Measurements from ENCODE around the gene ABCA4.
"Not testable (repeated sequence)": the region's sequence is repeated elsewhere in the genome, so short reads cannot be mapped to it uniquely, and the experiment has no call there.

The ABCA4 gene

DNA sequence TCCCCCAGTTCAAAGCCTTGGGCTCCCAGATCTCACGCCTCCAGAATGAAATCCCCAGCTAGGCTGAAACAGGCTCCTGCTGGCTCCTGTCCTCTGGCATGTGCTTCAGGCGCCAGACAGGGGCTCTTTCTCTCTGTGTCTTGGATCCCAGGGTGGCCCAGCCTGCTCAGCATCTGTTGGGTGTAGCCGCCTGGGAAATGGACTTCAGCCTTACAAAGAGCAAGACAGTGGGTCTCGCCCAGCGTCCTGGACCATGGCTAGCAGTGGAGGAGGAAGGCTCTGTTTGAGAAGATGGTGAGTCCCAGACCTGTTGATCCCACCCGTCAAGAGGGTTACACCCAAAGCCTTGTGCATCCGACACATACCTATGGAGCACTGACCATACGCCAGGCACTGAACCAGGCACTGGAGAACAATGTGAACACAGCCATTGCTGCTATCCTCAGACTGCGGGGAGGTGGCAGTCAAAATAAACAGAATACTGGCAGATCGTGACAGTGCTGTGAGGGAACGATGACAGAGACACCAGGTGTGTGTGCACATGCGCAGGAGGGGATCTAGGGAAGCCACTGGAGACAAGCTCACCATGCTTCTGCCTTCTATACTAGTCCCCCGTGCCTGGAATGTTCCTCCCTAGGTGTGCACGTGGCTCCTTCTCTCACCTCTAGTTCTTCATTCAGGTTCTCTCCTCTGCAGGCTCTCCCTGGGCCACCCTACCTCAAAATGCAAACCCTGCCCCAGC is 118.7 kb downstream of the ABCA4 start:
- no peaks in the 10 kb centered on the region for H3K4me1 Mint-ChIP-seq
- peaks cover 4% of the 10 kb centered on the region for H3K27me3 Mint-ChIP-seq (ENCODE audit: low read depth)
- TF ChIP-seq, protein P1, sequence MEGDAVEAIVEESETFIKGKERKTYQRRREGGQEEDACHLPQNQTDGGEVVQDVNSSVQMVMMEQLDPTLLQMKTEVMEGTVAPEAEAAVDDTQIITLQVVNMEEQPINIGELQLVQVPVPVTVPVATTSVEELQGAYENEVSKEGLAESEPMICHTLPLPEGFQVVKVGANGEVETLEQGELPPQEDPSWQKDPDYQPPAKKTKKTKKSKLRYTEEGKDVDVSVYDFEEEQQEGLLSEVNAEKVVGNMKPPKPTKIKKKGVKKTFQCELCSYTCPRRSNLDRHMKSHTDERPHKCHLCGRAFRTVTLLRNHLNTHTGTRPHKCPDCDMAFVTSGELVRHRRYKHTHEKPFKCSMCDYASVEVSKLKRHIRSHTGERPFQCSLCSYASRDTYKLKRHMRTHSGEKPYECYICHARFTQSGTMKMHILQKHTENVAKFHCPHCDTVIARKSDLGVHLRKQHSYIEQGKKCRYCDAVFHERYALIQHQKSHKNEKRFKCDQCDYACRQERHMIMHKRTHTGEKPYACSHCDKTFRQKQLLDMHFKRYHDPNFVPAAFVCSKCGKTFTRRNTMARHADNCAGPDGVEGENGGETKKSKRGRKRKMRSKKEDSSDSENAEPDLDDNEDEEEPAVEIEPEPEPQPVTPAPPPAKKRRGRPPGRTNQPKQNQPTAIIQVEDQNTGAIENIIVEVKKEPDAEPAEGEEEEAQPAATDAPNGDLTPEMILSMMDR (IDR thresholded peaks at IDR 0.05; ENCODE audit: unreplicated experiment in 3 of 3): no peak
- H3K4me3 Mint-ChIP-seq: no peak overlapping the region
- H3K36me3 Mint-ChIP-seq (ENCODE audit: low read depth): no peaks in the 10 kb centered on the region
- H3K27ac Mint-ChIP-seq: no peak overlapping the region
- no peaks in the 10 kb centered on the region for H3K9me3 Mint-ChIP-seq

DNA sequence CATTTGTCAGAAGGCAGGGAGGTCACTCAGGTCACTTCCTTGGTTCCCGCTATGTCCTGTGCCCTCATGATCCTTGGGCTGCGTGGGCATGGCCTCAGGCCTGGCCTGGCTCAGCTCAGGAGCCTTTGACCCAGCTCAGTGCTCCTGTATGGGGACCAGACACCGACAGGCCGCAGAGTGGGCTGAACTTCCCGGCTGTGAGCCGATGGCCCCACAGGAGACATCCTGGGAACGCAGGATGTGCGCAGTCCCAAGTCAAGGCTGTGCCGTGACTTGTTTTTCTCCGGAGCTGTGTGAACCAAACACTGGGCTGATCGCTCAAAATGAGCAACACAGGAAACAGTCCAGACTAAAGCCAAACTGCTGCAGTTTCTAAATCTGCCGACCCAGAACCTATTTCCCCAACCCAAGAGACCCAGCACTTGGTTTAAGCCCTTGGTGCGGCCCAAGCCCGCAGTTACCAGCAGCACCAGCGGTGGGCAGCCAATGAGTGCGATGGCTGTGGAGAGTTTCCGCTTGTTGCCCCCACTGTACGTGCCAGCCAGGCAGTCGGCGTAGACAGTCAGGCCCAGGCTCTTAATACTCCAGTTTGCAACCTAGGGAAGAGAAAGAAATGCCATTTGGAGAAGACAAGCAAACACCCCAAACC is 119.4 kb downstream of the ABCA4 start:
- no peaks in the 10 kb centered on the region for H3K36me3 Mint-ChIP-seq (ENCODE audit: low read depth)
- H3K27ac Mint-ChIP-seq: no peak overlapping the region
- TF ChIP-seq, protein P1 (IDR thresholded peaks at IDR 0.05; ENCODE audit: unreplicated experiment in 3 of 3): no peak
- no peaks in the 10 kb centered on the region for H3K9me3 Mint-ChIP-seq
- H3K4me3 Mint-ChIP-seq: no peak overlapping the region
- no peaks in the 10 kb centered on the region for H3K4me1 Mint-ChIP-seq
- H3K27me3 Mint-ChIP-seq (ENCODE audit: low read depth): peaks cover 4% of the 10 kb centered on the region

DNA sequence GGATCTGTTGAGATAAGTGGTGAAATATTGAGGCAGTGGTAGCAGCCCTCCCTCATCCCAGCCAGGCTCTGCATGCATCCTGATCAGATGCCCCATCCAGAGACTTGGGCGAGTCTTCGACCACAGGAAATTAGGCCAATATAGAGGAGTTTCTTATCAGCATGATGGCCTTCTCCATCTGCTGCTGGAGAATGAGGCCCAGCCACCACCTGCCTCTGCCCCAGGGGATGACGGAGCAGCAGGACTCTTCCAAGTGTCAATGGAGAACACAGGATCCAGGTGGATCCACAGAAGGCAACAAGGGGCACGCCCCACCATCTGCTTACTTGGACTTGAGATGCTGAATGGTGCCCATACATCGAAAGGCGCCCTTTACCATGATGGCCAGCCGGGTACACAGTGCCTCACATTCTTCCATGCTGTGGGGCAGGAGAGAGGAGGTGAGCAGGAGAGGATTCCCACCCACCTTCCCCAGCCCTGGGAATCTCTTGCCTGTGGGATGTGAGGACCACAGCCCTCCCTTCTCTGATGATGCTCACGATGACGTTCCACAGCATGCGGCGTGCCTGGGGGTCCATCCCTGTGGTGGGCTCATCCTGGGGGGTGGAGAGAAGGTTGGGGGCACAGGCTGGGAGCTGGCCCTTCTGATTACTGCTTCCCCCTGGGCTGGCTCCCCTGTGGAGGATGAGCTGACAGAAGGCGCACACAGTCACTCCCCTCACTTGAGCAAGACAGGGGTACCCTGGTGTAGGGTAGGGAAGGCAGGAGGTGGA is 120.3 kb downstream of the ABCA4 start:
- H3K4me3 Mint-ChIP-seq: no peak overlapping the region
- no peaks in the 10 kb centered on the region for H3K4me1 Mint-ChIP-seq
- H3K27me3 Mint-ChIP-seq (ENCODE audit: low read depth): peaks cover 4% of the 10 kb centered on the region
- H3K9me3 Mint-ChIP-seq: no peaks in the 10 kb centered on the region
- H3K27ac Mint-ChIP-seq: no peak overlapping the region
- no peaks in the 10 kb centered on the region for H3K36me3 Mint-ChIP-seq (ENCODE audit: low read depth)
- TF ChIP-seq, protein P1 (IDR thresholded peaks at IDR 0.05; ENCODE audit: unreplicated experiment in 3 of 3): no peak

DNA sequence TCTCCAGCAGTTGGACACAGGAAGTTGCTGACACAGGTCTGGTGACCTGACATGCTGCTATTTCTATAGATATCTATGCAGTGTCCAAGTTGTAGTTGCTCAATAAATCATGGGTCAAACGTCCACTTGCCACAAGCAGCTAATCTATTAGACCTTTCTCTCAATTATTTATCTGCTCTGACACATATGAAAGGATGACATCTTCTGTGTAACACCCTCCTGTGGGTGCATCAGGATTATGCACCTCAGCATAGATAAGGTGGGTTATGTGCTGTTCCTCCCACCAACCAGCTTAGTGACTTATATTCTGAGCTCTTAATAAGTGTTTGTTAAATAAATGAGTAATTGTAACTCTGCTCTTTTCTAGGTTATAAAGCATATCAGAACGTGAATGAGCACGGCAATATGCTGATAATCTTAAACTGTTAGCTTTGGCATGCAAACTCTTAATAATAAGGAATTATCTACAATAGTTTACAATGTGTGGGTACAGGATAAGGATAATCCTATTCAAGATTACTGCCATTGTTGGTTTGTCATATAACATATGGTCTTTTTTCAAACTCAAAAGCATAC is 121.0 kb downstream of the ABCA4 start:
- Mint-ChIP-seq H3K36me3 (ENCODE audit: low read depth) (no peaks in the 10 kb centered on the region), H3K4me3 (no peak overlapping the region)
- TF ChIP-seq, protein P1 (IDR thresholded peaks at IDR 0.05; ENCODE audit: unreplicated experiment in 3 of 3): no peak

DNA sequence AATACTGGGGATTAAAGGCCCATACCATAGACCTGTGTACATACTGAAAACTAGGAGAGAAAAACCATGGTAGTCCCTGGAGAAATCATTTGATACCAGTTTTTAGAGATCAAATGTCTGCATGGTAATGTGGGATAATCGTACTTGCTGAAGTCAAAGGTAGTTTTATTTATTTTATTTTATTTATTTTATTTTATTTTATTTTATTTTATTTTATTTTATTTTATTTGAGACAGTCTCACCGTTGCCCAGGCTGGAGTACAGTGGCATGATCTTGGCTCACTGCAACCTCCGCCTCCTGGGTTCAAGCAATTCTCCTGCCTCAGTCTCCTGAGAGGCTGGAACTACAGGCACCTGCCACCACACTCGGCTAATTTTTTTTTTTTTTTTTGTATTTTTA is 122.4 kb downstream of the ABCA4 start:
- H3K27ac Mint-ChIP-seq; H3K9me3 Mint-ChIP-seq; H3K36me3 Mint-ChIP-seq (ENCODE audit: low read depth); H3K4me3 Mint-ChIP-seq; H3K4me1 Mint-ChIP-seq; H3K27me3 Mint-ChIP-seq (ENCODE audit: low read depth): not testable (repeated sequence)

More for the DNA sequence above, 121.0 kb downstream of the ABCA4 start:
- H3K4me1 Mint-ChIP-seq: no peaks in the 10 kb centered on the region
- no peaks in the 10 kb centered on the region for H3K9me3 Mint-ChIP-seq
- peaks cover 4% of the 10 kb centered on the region for H3K27me3 Mint-ChIP-seq (ENCODE audit: low read depth)
- no peak overlapping the region for H3K27ac Mint-ChIP-seq

DNA sequence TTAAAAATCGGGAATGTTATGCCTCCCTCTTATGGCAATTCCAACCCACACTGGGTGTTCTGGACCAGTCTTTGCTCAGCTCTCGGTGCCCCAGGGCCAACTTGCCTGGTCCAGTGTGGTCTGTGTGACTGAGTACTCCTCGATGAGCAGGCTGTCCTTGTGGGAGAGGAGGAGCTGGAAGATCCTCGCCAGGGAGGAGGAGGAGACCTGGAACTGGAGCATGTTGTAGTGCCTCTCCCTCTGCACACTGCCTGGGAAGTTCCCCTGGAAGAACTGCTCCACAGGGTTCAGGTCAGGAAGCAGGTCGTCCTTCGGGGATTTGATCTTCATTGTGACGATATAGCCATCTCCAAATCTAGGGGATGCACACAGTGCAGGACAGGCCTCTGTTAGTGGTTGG is 123.2 kb downstream of the ABCA4 start:
- Mint-ChIP-seq H3K36me3 (ENCODE audit: low read depth) (no peaks in the 10 kb centered on the region), H3K27me3 (ENCODE audit: low read depth) (peaks cover 4% of the 10 kb centered on the region), H3K4me3 (no peak overlapping the region), H3K4me1 (no peaks in the 10 kb centered on the region), H3K27ac (no peak overlapping the region), H3K9me3 (no peaks in the 10 kb centered on the region)
- TF ChIP-seq, protein P1 (IDR thresholded peaks at IDR 0.05; ENCODE audit: unreplicated experiment in 3 of 3): no peak
